ENCODE data around the gene SYT5. TPM values are rescaled to one million over a fixed set of nuclear protein-coding genes. Genes with fewer than 3 reads are reported as not detected.
"Not testable (repeated sequence)": the region's sequence is repeated elsewhere in the genome, so short reads cannot be mapped to it uniquely, and the experiment has no call there.

SYT5 gene
- total and polyA plus RNA-seq, 7 experiments from 2014 or later, result 1.7 to 2.6 TPM; not detected in 5

DNA sequence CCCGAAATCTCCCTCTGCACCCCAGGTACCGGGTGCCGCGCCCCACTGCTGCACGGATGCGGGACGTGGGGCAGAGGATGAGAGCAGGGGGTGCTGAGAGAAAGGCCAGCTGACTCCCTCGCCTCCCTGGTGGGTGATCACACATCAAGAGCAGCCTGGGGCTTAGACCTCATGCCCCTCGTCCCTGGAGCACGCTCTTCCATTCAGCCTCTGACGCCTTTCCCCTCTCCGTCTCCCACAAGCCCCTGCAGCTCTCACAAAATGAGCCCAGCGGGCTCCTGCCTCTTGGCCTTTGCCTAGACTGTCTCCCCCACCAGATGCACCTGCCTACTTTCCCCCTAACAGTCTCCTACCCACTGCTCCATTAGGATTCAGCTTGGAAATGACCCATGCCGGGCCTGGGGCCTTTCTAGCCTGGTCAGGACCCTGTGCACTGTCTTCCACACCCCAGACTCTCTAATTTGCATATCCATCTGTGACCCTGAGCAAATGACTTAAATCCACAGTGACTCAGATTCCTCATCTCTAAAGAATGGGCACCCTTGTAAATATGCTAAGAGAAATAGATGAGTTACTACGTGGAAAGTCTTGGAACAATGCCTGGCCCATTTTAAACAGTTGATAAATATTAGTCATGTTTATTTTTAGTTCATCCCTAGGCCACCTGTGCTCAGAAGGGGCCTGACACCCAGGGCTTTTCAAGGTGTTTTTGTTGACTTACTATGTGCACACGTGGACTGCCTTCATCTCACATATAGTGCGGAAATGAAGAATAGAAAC, 29.8 kb upstream of the SYT5 start:
- H3K36me3 Mint-ChIP-seq, result peaks cover 0 to 5% (median 0%) of the 10 kb centered on the region in 5 donors
- no peaks in the 10 kb centered on the region for H3K4me1 ChIP-seq (ENCODE audit: control insufficient read depth in 2 of 2, insufficient read depth in 2 of 2, low read length in 2 of 2)
- ChIA-PET CTCF (no interaction called here), POLR2A (interaction anchor here (0.6 kb wide), 1 partner anchor 48 kb away, joined by 3 read pairs; no protein-coding TSS in a partner anchor)
- no peak overlapping the region for H3K27ac Mint-ChIP-seq
- peaks cover 0 to 8% of the 10 kb centered on the region in 2 donors for H3K27me3 ChIP-seq (ENCODE audit: control insufficient read depth in 2 of 2, insufficient read depth in 2 of 2, low read length in 2 of 2)
- no peak for ATAC-seq
- peaks cover 6 to 47% (median 40%) of the 10 kb centered on the region in 5 donors for H3K27me3 Mint-ChIP-seq
- DNase-seq, result no peak
- H3K9me3 Mint-ChIP-seq, result peaks cover 2 to 21% (median 8%) of the 10 kb centered on the region in 11 donors
- H3K4me3 Mint-ChIP-seq, result no peak overlapping the region
- H3K4me1 Mint-ChIP-seq, result peaks cover 0 to 4% (median 2%) of the 10 kb centered on the region in 7 donors
- no peaks in the 10 kb centered on the region for H3K36me3 ChIP-seq (ENCODE audit: control insufficient read depth in 2 of 3, insufficient read depth in 3 of 3, low read length in 3 of 3)
- H3K4me3 ChIP-seq (ENCODE audit: low read length), result no peak overlapping the region
- H3K9me3 ChIP-seq (ENCODE audit: control insufficient read depth in 2 of 3, low read length in 3 of 3), result peaks cover 0 to 8% (median 0%) of the 10 kb centered on the region in 3 experiments
- intact Hi-C loops (cut with micrococcal nuclease), result no loop called here
- H3K27ac ChIP-seq (ENCODE audit: low read depth, low read length), result no peak overlapping the region

DNA sequence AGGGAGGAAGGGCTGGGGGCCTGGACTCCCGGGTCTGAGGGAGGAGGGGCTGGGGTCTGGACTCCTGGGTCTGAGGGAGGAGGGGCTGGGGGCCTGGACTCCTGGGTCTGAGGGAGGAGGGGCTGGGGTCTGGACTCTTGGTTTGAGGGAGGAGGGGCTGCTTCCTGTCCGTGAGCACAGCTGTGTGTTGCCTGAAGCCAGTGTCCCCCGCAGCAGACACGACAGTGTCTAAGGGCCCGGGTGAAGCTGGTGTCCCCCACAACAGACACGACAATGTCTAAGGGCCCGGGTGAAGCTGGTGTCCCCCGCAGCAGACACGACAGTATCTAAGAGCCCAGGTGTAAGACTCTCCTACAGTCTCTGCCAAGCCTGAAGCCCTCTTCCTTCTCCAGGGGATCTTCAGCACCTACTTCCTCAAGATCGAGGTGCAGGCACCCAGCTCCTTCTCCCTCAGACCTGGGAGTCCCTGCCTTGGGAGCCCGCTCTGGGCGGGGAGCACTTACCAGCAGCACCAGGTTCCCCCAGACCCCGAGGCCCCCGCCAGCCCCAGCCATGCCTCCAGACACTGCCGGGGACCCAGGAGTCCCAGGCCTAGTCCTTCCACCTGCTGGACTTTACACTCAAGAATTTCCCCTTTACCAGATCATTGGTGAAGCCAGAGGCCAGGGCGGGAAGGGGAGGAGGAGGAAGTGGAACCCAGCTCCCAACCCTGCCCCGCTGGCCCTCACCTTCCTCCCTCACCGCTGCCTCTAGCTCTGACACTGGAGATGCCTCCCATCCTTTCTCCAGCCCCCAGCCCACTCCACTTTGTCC, 29.0 kb upstream of the SYT5 start, which contains the start of gene PTPRH:
PTPRH (minus strand) TSS at position 622 of the 813 bp plus-strand sequence; CDS start at position 554, 68 bp downstream.
- Histone ChIP-seq H3K36me3 (ENCODE audit: control insufficient read depth in 2 of 3, insufficient read depth in 3 of 3, low read length in 3 of 3) (no peaks in the 10 kb centered on the region), H3K27me3 (ENCODE audit: control insufficient read depth in 2 of 2, insufficient read depth in 2 of 2, low read length in 2 of 2) (peaks cover 0 to 8% of the 10 kb centered on the region in 2 donors), H3K4me3 (ENCODE audit: low read length) (no peak within 1 kb of the TSS), H3K9me3 (ENCODE audit: control insufficient read depth in 2 of 3, low read length in 3 of 3) (peaks cover 0 to 8% (median 0%) of the 10 kb centered on the region in 3 experiments), H3K27ac (ENCODE audit: low read depth, low read length) (no peak within 1 kb of the TSS), H3K4me1 (ENCODE audit: control insufficient read depth in 2 of 2, insufficient read depth in 2 of 2, low read length in 2 of 2) (no peaks in the 10 kb centered on the region)
- peaks cover 8 to 50% (median 37%) of the 10 kb centered on the region in 5 donors for H3K27me3 Mint-ChIP-seq
- H3K4me3 Mint-ChIP-seq, result no peak within 1 kb of the TSS
- no peak within 1 kb of the TSS for H3K27ac Mint-ChIP-seq
- ATAC-seq (no peak), DNase-seq (no peak)
- H3K36me3 Mint-ChIP-seq, result peaks cover 0 to 5% (median 0%) of the 10 kb centered on the region in 5 donors
- intact Hi-C loops (cut with micrococcal nuclease), result no loop called here
- peaks cover 2 to 19% (median 6%) of the 10 kb centered on the region in 11 donors for H3K9me3 Mint-ChIP-seq
- ChIA-PET CTCF (no interaction called here), POLR2A (interaction anchor here (0.6 kb wide), 1 partner anchor 49 kb away, joined by 3 read pairs; no protein-coding TSS in a partner anchor)
- peaks cover 0 to 4% (median 2%) of the 10 kb centered on the region in 7 donors for H3K4me1 Mint-ChIP-seq

DNA sequence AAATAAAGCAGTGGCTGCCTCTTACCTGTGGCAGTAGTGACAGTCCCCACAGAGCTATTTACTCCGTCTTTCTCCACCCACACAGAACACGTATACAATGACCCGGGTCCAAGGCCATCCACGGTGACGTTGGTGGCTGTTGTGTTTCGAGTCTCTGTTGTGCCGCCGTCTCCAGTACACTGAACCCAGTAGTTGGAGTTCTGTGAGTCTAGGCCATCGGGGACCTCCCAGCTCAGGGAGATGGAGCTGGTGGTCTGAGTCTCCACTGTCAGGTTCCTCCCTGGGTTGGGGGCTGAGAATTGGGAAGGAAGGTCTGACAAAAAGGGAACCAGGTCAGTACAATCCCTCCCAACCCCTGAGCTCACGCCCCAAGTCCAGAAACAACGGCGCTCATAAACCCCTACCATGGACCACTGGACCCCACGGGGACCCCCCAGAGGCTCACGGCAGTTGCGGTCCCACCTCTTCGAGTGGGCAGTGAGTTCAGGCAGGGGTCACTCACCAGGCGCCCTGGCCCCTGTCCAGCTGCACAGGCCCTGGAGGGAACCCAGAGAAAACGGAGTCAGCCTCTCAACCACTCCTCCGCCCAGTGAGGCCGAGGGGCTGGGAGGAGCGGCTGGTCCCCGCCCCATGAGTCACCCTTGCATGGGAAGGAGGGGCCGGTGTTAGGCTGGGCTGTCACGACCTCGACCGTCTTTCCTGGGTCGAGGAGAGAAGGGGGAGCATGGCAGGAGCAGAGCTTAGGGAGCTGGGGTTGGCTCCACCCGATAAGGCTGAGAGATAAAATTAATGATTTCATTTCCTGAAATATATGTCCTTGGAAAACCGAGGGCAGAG, 26.8 kb upstream of the SYT5 start:
- Histone ChIP-seq H3K4me1 (ENCODE audit: control insufficient read depth in 2 of 2, insufficient read depth in 2 of 2, low read length in 2 of 2) (no peaks in the 10 kb centered on the region), H3K9me3 (ENCODE audit: control insufficient read depth in 2 of 3, low read length in 3 of 3) (no peaks in the 10 kb centered on the region), H3K4me3 (ENCODE audit: low read length) (no peak overlapping the region), H3K27ac (ENCODE audit: low read depth, low read length) (no peak overlapping the region), H3K27me3 (ENCODE audit: control insufficient read depth in 2 of 2, insufficient read depth in 2 of 2, low read length in 2 of 2) (peaks cover 0 to 8% of the 10 kb centered on the region in 2 donors), H3K36me3 (ENCODE audit: control insufficient read depth in 2 of 3, insufficient read depth in 3 of 3, low read length in 3 of 3) (no peaks in the 10 kb centered on the region)
- ATAC-seq (peak; percentile 81), DNase-seq (peak in 1 of 9 donors; percentile 51)
- H3K9me3 Mint-ChIP-seq, result peaks cover 0 to 3% (median 0%) of the 10 kb centered on the region in 11 donors
- peak overlapping the region in 1 of 9 donors; percentile 12 for H3K27ac Mint-ChIP-seq
- ChIA-PET POLR2A (no interaction called here), CTCF (no interaction called here)
- peak overlapping the region in 2 of 10 donors; percentile 47 to 73 for H3K4me3 Mint-ChIP-seq
- no peaks in the 10 kb centered on the region for H3K36me3 Mint-ChIP-seq
- H3K27me3 Mint-ChIP-seq, result peaks cover 10 to 49% (median 28%) of the 10 kb centered on the region in 5 donors
- peaks cover 0 to 4% (median 2%) of the 10 kb centered on the region in 7 donors for H3K4me1 Mint-ChIP-seq
- intact Hi-C loops (cut with micrococcal nuclease), result no loop called here

DNA sequence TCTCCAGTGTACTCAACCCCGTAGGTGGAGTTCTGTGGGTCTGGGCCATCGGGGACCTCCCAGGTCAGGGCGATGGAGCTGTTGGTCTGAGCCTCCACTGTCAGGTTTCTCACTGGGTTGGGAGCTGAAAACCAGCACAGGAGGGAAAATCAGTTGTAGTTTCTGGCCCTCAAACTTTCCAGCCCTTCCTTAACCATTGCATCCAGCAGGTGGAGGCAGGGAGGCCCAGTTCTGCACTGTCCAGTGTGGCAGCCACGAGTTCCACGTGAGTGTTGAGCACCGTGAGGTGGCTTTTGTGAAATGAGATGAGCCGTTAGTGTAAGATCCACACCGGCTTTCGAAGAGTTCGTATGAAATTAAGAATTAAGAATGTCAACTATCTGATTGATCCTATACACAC, 22.1 kb upstream of the SYT5 start:
- H3K4me1 ChIP-seq (ENCODE audit: control insufficient read depth in 2 of 2, insufficient read depth in 2 of 2, low read length in 2 of 2); POLR2A ChIA-PET; H3K27me3 ChIP-seq (ENCODE audit: control insufficient read depth in 2 of 2, insufficient read depth in 2 of 2, low read length in 2 of 2); H3K36me3 ChIP-seq (ENCODE audit: control insufficient read depth in 2 of 3, insufficient read depth in 3 of 3, low read length in 3 of 3); intact Hi-C loops (cut with micrococcal nuclease); DNase-seq; H3K27ac ChIP-seq (ENCODE audit: low read depth, low read length); CTCF ChIA-PET; H3K9me3 ChIP-seq (ENCODE audit: control insufficient read depth in 2 of 3, low read length in 3 of 3); H3K9me3 Mint-ChIP-seq; H3K4me3 ChIP-seq (ENCODE audit: low read length); H3K4me1 Mint-ChIP-seq; H3K4me3 Mint-ChIP-seq; H3K36me3 Mint-ChIP-seq: not testable (repeated sequence)
- ATAC-seq, result peak; percentile 52
- peaks cover 18 to 61% (median 37%) of the 10 kb centered on the region in 5 donors for H3K27me3 Mint-ChIP-seq
- peak overlapping the region in 1 of 9 donors; percentile 46 for H3K27ac Mint-ChIP-seq

DNA sequence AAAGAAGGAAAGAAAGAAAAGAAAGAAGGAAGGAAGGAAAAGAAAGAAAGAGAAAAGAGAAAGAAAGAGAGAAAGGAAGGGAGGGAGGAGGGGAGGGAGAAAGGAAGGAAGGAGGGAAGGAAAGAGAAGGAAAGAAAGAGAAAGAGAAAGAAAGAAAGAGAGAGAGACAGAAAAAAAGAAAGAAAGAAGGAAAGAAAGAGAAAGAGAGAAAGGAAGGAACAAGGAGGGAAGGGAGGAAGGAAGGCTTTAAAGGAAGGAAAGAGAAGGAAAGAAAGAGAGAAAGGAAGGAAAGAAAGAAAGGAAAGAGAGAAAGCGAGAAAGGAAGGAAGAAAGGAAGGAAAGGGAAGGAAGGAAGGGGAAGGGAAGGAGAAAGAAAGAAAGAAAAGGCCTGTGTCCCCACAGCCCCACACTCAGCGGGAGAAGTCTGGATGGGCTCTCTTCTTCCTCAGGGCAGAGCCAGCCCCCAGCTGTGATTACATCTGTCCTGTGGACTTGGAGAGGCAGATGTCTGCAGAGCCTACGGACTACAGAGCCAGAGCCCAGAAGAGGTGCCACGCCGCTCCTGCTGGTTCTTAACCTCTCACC, 19.6 kb upstream of the SYT5 start:
- ChIA-PET POLR2A (interaction anchor here (0.6 to 0.7 kb wide), 2 partner anchors 33 to 133 kb away, joined by 4 read pairs; no protein-coding TSS in a partner anchor), CTCF (interaction anchor here (0.6 kb wide), 1 partner anchor 318 kb away, joined by 5 read pairs; no protein-coding TSS in a partner anchor)
- no peaks in the 10 kb centered on the region for H3K27me3 ChIP-seq (ENCODE audit: control insufficient read depth in 2 of 2, insufficient read depth in 2 of 2, low read length in 2 of 2)
- Mint-ChIP-seq H3K9me3 (no peaks in the 10 kb centered on the region), H3K36me3 (peaks cover 0 to 1% (median 0%) of the 10 kb centered on the region in 5 donors), H3K4me1 (peaks cover 0 to 4% (median 0%) of the 10 kb centered on the region in 7 donors), H3K4me3 (no peak overlapping the region), H3K27ac (peak overlapping the region in 2 of 9 donors; percentile 40 to 62), H3K27me3 (peaks cover 8 to 43% (median 23%) of the 10 kb centered on the region in 5 donors)
- no peaks in the 10 kb centered on the region for H3K9me3 ChIP-seq (ENCODE audit: control insufficient read depth in 2 of 3, low read length in 3 of 3)
- intact Hi-C loops (cut with micrococcal nuclease), result no loop called here
- no peaks in the 10 kb centered on the region for H3K36me3 ChIP-seq (ENCODE audit: control insufficient read depth in 2 of 3, insufficient read depth in 3 of 3, low read length in 3 of 3)
- DNase-seq (no peak), ATAC-seq (no peak)
- no peak overlapping the region for H3K27ac ChIP-seq (ENCODE audit: low read depth, low read length)
- no peak overlapping the region for H3K4me3 ChIP-seq (ENCODE audit: low read length)
- no peaks in the 10 kb centered on the region for H3K4me1 ChIP-seq (ENCODE audit: control insufficient read depth in 2 of 2, insufficient read depth in 2 of 2, low read length in 2 of 2)

DNA sequence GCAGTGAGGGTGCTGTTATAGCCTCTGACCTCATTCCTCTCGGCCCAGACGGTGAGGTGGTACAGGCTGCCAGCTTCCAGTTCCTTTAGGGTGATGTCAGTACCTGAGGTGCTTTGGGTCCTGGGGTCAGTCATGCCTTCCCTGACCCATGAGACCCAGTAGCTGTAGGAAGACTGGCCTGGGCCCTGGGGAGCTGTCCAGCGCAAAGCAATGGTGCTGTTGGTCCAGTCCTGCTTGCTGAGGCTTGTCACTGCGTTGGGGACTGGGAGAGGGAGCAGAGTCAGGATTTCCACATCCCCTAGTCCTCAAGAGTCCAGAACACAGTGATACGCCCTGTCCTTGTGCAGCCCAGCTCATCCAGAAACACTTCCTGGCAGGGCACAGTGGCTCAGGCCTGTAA, 18.6 kb upstream of the SYT5 start:
- intact Hi-C loops (cut with micrococcal nuclease), result no loop called here
- H3K4me1 ChIP-seq (ENCODE audit: control insufficient read depth in 2 of 2, insufficient read depth in 2 of 2, low read length in 2 of 2), result no peaks in the 10 kb centered on the region
- H3K9me3 ChIP-seq (ENCODE audit: control insufficient read depth in 2 of 3, low read length in 3 of 3), result no peaks in the 10 kb centered on the region
- Mint-ChIP-seq H3K9me3 (no peaks in the 10 kb centered on the region), H3K4me3 (no peak overlapping the region), H3K27ac (no peak overlapping the region), H3K36me3 (peaks cover 0 to 1% (median 0%) of the 10 kb centered on the region in 5 donors), H3K27me3 (peaks cover 6 to 40% (median 20%) of the 10 kb centered on the region in 5 donors), H3K4me1 (peaks cover 0 to 4% (median 0%) of the 10 kb centered on the region in 7 donors)
- no peaks in the 10 kb centered on the region for H3K27me3 ChIP-seq (ENCODE audit: control insufficient read depth in 2 of 2, insufficient read depth in 2 of 2, low read length in 2 of 2)
- no peaks in the 10 kb centered on the region for H3K36me3 ChIP-seq (ENCODE audit: control insufficient read depth in 2 of 3, insufficient read depth in 3 of 3, low read length in 3 of 3)
- ChIA-PET POLR2A (no interaction called here), CTCF (no interaction called here)
- DNase-seq (no peak), ATAC-seq (no peak)
- H3K4me3 ChIP-seq (ENCODE audit: low read length), result no peak overlapping the region
- H3K27ac ChIP-seq (ENCODE audit: low read depth, low read length), result no peak overlapping the region
